GM18867 (cell line): ENCODE results near the gene APEH.

Source experiments
- ATAC-seq: cut with Tn5 transposase; IDR thresholded peaks from one replicate; pipeline ENCODE4 v1.9.1; 2021; ENCODE audit warnings: mild to moderate bottlenecking, moderate library complexity; ENCODE audit not compliant: unreplicated experiment

The APEH gene

GRCh38 chr3:49673715-49674496 is at the start of gene APEH:
Gene APEH (plus strand): TSS chr3:49674351. CDS start chr3:49674402, 51 bp downstream.
- peak; percentile 79 for ATAC-seq

GRCh38 chr3:49625071-49625470 is 49.1 kb upstream of the APEH start:
- no peak for ATAC-seq

- no peak for ATAC-seq
Observed at GRCh38 chr3:49626101-49626581, 48.0 kb upstream of the APEH start.

- no peak for ATAC-seq
Observed at GRCh38 chr3:49626796-49627195, 47.4 kb upstream of the APEH start.

DNA sequence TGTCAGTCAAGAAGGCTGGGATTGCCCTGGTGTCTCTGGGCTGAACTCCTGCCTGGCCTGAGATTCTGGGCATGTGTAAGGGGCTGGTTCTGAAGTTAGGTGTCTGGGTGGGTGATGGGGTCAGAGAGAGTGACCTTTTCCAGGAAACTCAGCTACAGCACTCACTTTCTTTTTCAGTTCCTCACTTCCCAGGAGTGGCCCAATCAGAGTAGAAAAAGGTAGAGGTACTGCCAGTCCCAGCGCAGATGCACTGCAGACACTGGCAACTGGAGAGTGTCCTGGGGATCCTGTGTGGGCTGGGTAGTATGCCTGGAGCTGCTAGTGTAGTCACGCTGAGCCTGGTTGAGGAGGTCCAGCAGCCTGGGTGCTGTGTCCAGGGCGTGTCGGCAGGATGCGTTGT is 46.5 kb upstream of the APEH start:
- ATAC-seq: no peak

DNA sequence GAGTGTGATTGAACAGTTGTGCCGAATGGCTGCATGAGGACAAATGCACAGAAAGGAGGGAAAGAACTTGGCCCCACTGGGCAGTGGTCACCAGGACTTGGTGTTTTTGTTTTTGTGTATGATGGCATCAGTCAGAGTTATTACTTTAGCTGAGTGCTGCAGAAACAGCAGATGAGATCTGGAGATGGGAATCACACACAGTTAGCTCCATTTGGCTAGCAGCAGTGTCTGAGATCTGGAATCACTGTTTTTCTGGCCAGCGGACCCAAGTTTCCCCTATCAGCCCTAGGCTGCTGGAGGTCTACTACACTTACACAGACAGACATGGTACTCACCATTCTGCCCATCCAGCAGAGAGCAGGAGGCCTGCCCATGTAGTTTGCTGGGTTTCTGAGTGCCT is 45.9 kb upstream of the APEH start:
- ATAC-seq: no peak

GRCh38 chr3:49629451-49629850 is 44.7 kb upstream of the APEH start:
- ATAC-seq: no peak

DNA sequence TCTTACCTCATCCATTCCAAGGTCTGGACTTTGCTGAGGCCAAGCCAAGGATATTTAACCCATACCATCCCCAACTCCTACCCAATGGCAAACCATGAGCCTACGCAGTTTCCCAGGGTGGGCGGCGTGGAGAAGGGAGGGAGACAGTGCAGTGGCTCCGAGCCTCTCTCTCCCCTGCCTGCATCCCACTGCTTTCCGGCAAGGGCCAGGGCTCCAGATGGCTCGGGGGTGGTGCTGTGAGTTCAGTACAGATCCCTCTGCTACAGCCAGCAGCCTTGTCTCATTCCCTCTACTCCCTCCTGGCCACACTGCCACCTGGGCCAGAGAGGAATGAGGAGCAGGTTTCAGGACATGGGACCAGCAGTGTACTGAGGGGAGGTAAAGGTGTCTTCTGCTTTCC is 44.3 kb upstream of the APEH start:
- ATAC-seq: no peak

DNA sequence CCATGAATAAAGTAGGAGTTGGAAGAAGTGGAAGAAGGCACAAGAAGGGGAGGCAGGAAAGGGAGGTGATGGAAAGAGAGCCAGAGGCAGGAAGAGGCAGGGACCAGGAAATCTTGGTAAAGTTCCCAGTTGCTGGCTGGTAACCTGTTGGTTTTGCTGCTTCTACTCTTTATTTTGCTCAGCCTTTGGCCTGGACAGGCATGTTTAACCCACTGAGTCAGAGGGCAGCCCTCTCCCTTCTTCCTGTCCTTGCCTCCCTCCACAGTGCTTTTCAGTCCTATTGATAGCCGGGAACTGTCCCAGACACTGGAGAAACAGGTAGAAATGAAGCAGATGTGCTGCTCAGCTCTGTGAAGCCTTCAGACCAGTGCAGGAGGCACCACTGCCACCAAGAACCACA is 43.4 kb upstream of the APEH start:
- ATAC-seq: no peak

DNA sequence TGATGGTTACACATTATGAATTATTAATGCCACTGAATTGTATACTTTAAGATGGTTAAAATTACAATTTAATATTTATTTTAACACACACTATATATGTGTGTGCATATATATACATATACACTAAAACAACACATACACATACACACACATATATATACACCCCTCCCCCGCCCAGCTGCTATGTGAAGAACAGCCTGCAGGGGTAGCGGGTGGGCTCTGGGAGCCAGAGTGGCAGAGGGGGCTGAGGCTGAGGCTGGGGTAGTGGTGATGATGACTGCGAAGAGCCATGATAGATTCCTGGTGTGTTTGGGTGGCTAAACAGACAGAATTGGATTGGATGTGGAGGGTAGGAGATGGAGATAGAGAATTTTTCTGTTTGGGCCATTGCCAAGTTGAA is 39.4 kb upstream of the APEH start:
- no peak for ATAC-seq

- ATAC-seq: no peak
Observed at GRCh38 chr3:49636883-49637609, 37.1 kb upstream of the APEH start.

- ATAC-seq: no peak
Observed at GRCh38 chr3:49638445-49638844, 35.7 kb upstream of the APEH start.

- no peak for ATAC-seq
Observed at GRCh38 chr3:49639551-49639950, 34.6 kb upstream of the APEH start.

GRCh38 chr3:49641292-49641691 is 32.9 kb upstream of the APEH start:
- ATAC-seq: no peak

- no peak for ATAC-seq
Observed at GRCh38 chr3:49641921-49642707, 32.0 kb upstream of the APEH start.

DNA sequence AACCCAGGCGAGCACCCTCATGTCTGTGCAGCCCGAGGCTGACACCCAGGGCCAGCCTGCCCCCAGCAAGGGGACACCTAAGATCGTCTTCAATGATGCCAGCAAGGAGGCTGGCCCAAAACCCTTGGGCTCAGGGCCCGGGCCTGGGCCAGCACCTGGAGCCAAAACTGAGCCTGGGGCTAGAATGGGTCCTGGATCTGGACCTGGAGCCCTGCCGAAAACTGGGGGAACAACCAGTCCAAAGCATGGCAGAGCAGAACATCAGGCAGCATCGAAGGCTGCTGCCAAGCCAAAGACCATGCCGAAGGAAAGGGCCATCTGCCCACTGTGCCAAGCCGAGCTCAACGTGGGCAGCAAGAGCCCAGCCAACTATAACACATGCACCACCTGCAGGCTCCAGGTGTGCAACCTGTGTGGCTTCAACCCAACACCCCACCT is 31.4 kb upstream of the APEH start:
- no peak for ATAC-seq

DNA sequence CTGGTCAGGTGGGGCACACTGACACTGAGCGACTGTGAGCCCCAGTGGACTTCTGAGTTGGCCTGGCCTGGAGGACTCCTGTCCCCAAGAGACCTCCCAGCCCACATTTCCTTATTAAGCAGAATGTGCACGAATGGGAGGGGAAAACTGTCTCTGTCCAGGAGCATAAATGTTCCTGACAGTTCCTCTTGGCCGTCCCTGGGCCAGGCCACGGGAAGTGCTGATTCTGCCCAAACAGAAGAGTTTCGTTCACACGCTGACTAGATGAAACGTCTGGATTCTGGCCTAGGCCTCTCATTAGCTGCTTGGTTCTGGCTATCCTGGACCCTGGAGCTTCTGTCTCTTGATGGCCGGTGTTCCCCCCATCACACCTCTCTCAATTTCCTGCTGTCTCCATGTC is 29.5 kb upstream of the APEH start:
- no peak for ATAC-seq

DNA sequence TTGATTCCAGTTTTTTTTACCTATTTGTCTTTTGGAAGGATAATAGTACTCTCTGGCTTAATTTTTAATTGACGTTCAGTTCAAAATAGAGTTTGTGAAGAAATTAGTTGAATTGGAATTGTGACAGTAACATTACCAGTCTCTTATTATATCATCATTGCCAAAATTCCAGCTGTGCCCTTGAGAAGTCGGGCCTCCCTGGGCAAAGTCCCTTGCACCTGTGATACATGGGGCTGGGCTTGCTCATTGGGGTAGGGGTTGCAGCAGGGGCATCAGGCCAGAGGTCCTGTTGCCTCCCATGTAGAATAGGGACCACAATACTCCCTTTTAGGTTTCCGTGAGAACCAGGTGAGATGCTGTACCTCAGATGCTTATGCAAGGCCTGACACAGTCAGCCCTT is 27.9 kb upstream of the APEH start:
- no peak for ATAC-seq

DNA sequence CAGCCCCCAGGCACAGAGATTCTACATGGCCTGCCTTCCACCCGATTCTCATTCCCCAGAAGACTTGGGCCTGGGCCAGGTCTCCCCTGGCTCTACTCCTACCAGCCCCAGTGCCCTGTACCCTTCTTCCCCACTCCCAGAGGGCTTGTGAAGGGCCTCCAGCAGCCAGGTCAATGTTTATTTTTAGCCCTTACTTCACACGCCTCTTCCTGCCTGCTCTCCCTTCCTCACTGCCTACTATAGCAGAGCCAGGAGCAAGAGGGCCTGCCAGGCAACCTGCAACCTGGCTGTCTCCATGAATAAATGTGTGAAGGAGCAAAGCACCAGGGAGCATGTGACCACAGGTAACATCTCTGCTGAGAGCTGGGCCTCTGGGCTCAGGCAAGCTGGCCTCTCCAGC is 26.4 kb upstream of the APEH start:
- ATAC-seq: no peak

GRCh38 chr3:49648354-49649019 is 25.7 kb upstream of the APEH start:
- ATAC-seq: no peak

DNA sequence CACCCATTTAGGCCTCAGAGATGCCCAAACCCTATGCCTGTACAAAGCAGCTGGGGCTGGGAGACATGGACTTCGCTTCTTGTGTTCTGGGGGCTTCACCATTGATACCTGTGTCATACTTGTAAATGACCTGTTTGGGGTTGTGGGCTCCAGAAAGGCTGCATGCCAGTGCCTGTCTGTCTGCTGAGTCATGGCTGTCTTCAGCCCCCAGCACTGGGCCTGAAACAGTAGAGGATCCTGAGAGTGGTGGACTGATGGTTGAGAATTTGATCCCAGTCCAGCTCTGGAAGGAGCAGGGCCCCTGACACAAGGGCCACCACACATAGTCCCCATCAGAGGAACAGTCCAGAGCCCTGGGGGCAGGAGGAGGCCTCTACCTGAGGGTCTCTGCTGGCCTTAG is 24.6 kb upstream of the APEH start:
- no peak for ATAC-seq
